OCI-LY3 (cell line): Measurements from ENCODE around the gene PLD5.

ENCODE experiments used
- EZH2phosphoT487 ChIP-seq: fragments of 200-600 bp; shearing (Covaris generic); IDR thresholded peaks from 2 replicates; pipeline ENCODE4 v1.6.1; 2018; ENCODE audit warnings: antibody characterized with exemption, mixed run types, low read depth
- TF ChIP-seq, protein P1 (sequence below): fragments of 200-600, 300-600 bp; sonication (generic); IDR thresholded peaks from 2 replicates; pipeline ENCODE4 v1.5.1; 2014; ENCODE audit warnings: antibody characterized with exemption, low read length, low read depth

DNA sequence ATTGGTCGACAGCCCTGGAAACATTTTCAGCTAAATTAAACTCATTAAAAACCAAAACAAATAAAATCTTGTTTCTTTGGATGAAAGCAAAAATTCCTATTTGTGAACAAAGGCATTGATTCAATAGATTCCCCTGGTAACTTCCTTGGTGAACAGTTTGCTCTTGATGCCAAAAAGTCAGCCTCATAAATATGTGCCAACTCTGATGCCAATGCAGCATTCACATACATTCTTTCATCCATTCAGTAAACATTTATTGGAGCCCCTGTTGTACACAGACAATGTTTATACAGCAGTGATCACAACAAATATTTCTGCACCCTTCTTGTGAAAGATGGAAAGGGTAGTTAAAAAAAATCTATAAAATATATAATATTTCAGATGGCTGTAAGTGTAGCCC, 107.8 kb downstream of the PLD5 start:
- TF ChIP-seq, protein P1, sequence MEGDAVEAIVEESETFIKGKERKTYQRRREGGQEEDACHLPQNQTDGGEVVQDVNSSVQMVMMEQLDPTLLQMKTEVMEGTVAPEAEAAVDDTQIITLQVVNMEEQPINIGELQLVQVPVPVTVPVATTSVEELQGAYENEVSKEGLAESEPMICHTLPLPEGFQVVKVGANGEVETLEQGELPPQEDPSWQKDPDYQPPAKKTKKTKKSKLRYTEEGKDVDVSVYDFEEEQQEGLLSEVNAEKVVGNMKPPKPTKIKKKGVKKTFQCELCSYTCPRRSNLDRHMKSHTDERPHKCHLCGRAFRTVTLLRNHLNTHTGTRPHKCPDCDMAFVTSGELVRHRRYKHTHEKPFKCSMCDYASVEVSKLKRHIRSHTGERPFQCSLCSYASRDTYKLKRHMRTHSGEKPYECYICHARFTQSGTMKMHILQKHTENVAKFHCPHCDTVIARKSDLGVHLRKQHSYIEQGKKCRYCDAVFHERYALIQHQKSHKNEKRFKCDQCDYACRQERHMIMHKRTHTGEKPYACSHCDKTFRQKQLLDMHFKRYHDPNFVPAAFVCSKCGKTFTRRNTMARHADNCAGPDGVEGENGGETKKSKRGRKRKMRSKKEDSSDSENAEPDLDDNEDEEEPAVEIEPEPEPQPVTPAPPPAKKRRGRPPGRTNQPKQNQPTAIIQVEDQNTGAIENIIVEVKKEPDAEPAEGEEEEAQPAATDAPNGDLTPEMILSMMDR = no peak
- no peak for TF ChIP-seq EZH2phosphoT487
